Measurements from ENCODE around the gene RBMS3. TPM values are rescaled to one million over a fixed set of nuclear protein-coding genes. Genes with fewer than 3 reads are reported as not detected.

The RBMS3 gene
- total and polyA plus RNA-seq, 4 donors, result 4.8 to 117 (median 29.4) TPM

GRCh38 chr3:29955413-29955812, 674.5 kb downstream of the RBMS3 start:
- peak in 1 of 3 donors; percentile 47 for DNase-seq
- Histone ChIP-seq H3K4me3 (no peak overlapping the region), H3K27ac (ENCODE audit: low read depth in 1 of 2, low read length in 1 of 2) (no peak overlapping the region), H3K4me1 (ENCODE audit: control insufficient read depth in 5 of 5, insufficient read depth in 5 of 5, low read length in 5 of 5) (peaks cover 0 to 16% (median 0%) of the 10 kb centered on the region in 5 donors), H3K27me3 (ENCODE audit: control insufficient read depth in 3 of 3, insufficient read depth in 3 of 3, low read length in 2 of 3) (no peaks in the 10 kb centered on the region), H3K9me3 (ENCODE audit: control insufficient read depth in 4 of 4, insufficient read depth in 3 of 4, low read length in 3 of 4) (peaks cover 0 to 1% (median 0%) of the 10 kb centered on the region in 4 donors), H3K36me3 (ENCODE audit: control insufficient read depth in 4 of 4, insufficient read depth in 4 of 4, low read length in 4 of 4) (peaks cover 0 to 6% (median 3%) of the 10 kb centered on the region in 4 donors), H3K9ac (ENCODE audit: insufficient read depth in 1 of 2, low read length in 2 of 2) (no peak overlapping the region)
- 30 to 50% methylated on average over 1 of the region's 1 CpG for WGBS, 2 donors
- no peak for TF ChIP-seq CTCF (IDR thresholded peaks at IDR 0.05; ENCODE audit: control extremely low read depth, extremely low read depth)
- ATAC-seq (ENCODE audit: insufficient read depth, low FRiP score), result no peak

- DNase-seq (no peak), ATAC-seq (ENCODE audit: insufficient read depth, low FRiP score) (no peak)
- TF ChIP-seq CTCF (IDR thresholded peaks at IDR 0.05; ENCODE audit: control extremely low read depth, extremely low read depth), result no peak
- Histone ChIP-seq H3K4me1 (ENCODE audit: control insufficient read depth in 5 of 5, insufficient read depth in 5 of 5, low read length in 5 of 5) (no peaks in the 10 kb centered on the region), H3K4me3 (no peak overlapping the region), H3K27ac (ENCODE audit: low read depth in 1 of 2, low read length in 1 of 2) (no peak overlapping the region), H3K9me3 (ENCODE audit: control insufficient read depth in 4 of 4, insufficient read depth in 3 of 4, low read length in 3 of 4) (peaks cover 0 to 1% (median 0%) of the 10 kb centered on the region in 4 donors), H3K27me3 (ENCODE audit: control insufficient read depth in 3 of 3, insufficient read depth in 3 of 3, low read length in 2 of 3) (no peaks in the 10 kb centered on the region), H3K36me3 (ENCODE audit: control insufficient read depth in 4 of 4, insufficient read depth in 4 of 4, low read length in 4 of 4) (peaks cover 0 to 6% (median 3%) of the 10 kb centered on the region in 4 donors), H3K9ac (ENCODE audit: insufficient read depth in 1 of 2, low read length in 2 of 2) (no peak overlapping the region)
- WGBS, 2 donors, result 86 to 91% methylated on average over 1 of the region's 1 CpG
Measured at GRCh38 chr3:29958816-29959215, 677.9 kb downstream of the RBMS3 start.

GRCh38 chr3:29971895-29972294, 691.0 kb downstream of the RBMS3 start:
- Histone ChIP-seq H3K27ac (ENCODE audit: low read depth in 1 of 2, low read length in 1 of 2) (no peak overlapping the region), H3K4me1 (ENCODE audit: control insufficient read depth in 5 of 5, insufficient read depth in 5 of 5, low read length in 5 of 5) (no peaks in the 10 kb centered on the region), H3K9ac (ENCODE audit: insufficient read depth in 1 of 2, low read length in 2 of 2) (no peak overlapping the region), H3K36me3 (ENCODE audit: control insufficient read depth in 4 of 4, insufficient read depth in 4 of 4, low read length in 4 of 4) (peaks cover 0 to 6% (median 0%) of the 10 kb centered on the region in 4 donors), H3K9me3 (ENCODE audit: control insufficient read depth in 4 of 4, insufficient read depth in 3 of 4, low read length in 3 of 4) (no peaks in the 10 kb centered on the region), H3K4me3 (no peak overlapping the region), H3K27me3 (ENCODE audit: control insufficient read depth in 3 of 3, insufficient read depth in 3 of 3, low read length in 2 of 3) (no peaks in the 10 kb centered on the region)
- WGBS, 2 donors, result 60 to 71% methylated on average over 2 of the region's 2 CpGs
- no peak for ATAC-seq (ENCODE audit: insufficient read depth, low FRiP score)
- no peak for DNase-seq
- TF ChIP-seq CTCF (IDR thresholded peaks at IDR 0.05; ENCODE audit: control extremely low read depth, extremely low read depth), result no peak

All from lung (tissue), 12 donors.